Activated T-cell treated with anti-CD3 and anti-CD28 coated beads, Interleukin-2, amount 50 U/mL, for 1 hour (primary cell): ENCODE data around the gene SFI1.
A peak's percentile ranks its signal among the peaks of the same experiment; 100 is the strongest.
"Not testable (repeated sequence)": the region's sequence is repeated elsewhere in the genome, so short reads cannot be mapped to it uniquely, and the experiment has no call there.

Experiments
- DNase-seq: peaks from one replicate; pipeline ENCODE4 v3.0.0-alpha.2; 2020

The SFI1 gene

DNA sequence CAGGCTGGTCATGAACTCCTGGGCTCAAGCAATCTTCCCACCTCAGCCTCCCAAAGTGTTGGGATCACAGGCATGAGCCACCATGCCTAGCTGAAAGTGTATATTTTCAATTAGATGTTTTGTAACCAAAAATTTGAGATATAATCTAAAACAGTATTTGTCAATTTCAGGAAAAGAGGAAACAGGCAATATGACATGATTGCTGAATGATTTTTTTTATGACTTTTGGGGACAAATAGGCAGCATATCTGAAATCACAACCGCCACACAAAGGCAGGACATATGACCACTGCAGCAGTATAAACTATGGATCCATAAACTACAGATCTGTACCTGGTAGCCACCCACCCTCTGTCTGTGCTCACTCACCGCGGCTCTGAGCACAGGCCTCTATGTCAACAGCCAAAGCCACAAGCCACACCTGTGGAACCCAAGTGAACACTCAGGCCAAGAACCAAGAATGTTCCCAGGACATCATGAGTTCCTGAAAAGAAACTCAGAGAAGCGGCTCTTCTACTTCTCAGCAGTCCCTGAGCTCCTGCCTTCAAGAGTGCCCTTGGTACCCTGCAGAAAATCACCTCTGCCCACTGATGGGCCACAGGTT, 143.2 kb downstream of the SFI1 start:
- DNase-seq, result no peak

DNA sequence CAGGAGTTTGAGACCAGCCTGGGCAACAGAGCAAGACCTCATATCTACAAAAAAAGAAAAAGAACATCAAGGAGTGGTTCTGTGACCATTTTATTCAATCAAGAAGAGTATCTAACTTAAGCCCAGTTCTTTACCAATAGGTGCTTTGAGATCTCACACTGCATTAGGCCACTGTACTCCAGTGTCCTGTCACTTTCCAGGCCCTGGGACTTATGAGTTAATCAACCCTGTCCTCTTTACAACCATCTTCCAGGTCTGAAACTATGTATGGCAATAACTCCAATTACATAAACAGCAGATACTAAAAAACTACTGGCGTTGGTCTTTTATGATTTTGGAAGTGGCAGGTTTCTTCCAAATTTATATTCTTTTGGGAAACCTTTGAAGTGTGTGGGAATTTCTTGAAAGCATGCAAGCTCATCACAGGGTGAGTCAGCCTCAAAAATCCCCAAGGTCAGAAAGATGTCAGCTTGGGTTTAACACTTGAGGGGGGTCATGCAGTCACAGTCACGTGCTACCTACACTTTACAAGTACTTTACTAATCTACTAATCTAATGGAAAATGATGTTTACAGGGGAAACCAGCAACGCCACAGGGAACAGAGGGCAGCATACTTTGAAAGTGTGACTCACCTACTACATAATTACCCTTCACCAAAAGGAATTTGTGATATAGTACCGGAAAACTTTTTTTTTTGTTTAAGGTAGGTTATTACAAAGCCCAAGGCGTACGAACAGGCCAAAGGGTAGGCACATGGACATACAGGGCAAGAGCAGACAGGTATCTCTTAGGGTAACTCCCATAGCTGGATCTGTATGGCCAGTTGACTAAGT, 150.1 kb downstream of the SFI1 start:
- no peak for DNase-seq

DNA sequence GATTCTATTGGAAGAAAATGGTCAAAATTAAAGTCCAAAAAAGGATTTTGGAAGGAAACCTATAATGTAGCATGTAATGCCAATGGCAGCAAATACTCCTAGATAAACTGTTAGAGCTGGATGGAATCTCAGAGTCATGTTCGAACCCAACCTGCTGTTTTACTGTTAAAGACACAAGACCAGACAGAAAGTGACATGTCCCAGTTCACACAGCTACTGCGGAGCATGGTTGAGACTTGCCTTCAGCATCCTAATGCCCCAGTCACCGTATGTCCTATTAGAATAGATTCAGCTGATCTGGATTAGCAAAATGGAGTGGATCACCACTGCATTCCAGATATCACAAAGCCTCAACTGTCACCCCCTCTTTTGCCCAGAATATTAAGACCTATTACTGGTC, 150.7 kb downstream of the SFI1 start:
- DNase-seq, result no peak

DNA sequence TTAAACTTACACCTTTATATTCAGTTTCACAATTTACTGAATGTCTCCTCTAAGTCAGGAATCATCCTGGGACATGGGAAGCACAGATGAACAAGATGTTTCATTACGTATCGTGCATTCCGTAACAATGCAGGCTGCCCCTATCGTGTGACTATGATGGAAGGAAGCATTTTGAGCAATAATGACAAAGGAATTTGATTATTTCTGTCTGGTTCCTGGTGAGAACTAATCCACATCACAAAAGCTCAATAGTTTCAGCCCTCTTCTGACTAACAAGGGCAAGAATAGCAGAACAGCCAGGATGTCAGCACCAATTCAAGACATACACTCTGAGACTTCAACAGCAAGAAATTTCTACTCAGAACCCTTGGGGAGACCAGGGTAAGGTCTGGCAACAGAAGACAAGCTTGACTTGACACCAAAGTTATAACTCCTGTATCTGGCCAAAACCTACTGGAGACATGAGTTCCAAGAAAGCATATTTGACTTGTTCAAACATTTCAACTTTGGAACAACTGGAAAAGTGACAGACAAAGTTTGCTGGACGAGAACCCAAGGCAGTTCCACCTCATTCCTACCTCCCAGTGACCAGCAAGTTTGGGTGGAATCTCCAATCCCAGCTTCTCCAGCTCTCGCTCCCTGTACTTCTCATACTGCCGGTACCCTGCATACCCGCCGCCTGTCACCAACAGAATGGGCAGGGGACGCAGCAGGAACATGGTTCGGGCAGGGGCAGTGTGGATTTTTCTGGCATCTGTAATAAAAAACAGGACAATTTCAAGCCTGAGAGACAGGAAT, 151.4 kb downstream of the SFI1 start:
- no peak for DNase-seq

DNA sequence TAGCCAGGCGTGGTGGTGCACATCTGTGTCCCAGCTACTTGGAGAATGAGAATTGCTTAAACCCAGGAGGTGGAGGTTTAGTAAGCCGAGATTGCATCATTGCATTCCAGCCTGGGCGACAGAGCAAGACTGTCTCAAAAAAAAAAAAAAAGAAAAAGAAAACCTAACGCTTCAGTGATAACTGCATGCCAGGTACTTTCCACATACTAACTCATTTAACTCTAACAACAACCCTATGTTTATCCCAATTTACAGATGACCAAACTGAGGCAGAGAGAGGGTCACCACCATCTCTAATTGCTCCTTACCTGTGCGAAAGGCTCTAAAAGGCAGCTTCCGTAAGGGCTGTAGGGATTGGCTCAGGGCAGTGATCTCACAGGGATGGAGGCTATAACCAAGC, 154.1 kb downstream of the SFI1 start:
- no peak for DNase-seq

DNA sequence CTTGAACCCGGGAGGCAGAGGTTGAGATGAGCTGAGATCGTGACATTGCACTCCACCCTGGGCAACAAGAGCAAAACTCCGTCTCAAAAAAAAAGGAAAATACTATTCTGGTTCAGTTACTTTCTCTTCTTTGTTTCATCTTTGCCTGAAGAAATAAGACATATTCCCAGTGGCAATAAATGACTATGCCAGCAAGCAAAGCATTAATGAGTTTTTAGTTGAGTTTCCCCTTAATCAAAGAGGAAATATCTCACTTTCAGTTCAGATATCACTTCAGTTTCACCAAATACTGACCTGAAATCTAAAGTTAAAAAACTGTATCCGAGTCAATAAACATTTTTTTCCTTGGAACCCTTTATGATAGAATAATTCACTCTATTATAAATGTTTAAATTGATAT, 155.3 kb downstream of the SFI1 start:
- no peak for DNase-seq

DNA sequence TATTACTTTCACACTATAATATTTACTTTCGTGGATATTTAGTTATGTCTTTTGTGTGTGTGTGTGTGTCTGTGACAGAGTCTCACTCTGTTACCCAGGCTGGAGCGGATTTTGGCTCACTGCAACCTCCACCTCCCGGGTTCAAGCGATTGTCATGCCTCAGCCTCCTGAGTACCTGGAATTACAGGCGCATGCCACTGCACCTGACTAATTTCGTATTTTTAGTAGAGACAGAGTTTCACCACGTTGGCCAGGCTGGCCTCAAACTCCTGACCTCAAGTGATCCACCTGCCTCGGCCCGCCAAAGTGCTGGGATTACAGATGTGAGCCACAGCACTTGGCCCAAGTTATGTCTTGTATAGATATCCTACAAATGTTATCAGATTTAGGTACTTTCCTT, 155.8 kb downstream of the SFI1 start:
- no peak for DNase-seq

DNA sequence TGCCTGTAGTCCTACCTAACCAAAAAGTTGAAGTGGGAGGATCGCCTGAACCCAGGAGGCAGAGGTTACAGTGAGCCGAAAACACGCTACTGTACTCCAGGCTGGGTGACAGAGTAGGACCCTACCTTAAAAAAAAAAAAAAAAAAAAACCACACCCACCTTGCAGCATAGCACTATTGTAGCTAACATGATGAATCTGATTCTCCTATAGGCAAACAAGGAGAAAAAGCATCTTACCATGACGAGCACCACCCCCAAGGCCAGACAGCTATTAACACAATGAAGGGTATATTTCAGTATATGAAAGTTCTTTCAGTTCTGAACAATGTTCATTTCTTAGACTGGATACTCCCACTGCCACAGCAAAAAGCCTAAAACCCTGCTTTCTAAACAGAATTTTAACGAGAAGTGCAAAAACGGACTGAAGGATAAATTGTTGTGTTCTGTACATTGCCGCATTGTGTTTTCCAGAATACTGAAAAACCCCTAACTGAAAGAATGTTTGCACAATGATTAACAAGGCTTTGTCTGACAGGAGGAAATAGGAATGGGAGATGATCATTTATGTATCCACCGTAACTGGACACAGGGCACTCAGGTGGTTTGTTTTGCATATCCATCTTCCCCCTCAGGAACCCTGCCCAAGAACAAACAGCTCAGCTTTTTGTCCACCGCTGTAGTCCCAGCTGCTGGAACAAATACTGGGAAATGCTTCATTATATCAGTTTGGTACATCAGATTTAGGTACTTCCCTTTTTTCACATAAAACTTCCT, 156.8 kb downstream of the SFI1 start:
- no peak for DNase-seq

DNA sequence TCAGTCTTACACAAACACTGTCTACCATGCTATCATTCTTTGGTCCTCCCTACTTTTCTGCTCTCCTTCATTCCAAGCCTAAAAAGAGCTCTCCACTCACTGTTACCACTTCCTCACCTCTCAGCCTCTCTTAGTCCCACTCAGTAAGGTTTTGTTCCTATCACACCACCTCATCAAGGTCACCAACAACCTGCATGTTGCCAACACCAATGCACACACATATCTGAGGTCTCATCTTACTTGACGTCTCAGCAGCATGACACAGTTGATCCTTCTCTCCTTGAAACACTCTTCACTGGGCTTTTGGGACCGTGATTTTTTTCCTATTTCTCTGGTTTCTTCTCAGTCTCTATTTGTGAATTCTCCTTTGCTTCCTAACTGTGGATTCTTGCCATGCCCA, 157.6 kb downstream of the SFI1 start:
- no peak for DNase-seq

DNA sequence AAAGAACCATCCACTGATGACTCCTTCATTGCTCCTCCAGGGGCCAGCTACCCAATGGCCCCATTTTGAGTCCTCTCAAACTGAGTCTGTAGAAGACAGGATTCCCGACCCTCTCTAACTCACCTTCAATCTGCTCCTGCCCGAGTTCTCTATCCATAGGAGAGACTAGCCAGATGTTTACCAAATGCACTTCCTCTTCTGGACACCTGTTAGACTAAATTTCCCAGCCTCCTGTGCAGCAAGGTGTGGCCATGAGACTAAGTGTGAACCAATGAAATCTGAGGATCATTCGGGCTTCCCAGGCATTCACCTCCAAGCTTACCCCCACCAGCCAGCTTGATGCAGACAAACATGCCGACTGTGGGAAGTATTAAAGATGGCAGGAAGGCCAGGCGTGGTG, 158.1 kb downstream of the SFI1 start:
- no peak for DNase-seq

DNA sequence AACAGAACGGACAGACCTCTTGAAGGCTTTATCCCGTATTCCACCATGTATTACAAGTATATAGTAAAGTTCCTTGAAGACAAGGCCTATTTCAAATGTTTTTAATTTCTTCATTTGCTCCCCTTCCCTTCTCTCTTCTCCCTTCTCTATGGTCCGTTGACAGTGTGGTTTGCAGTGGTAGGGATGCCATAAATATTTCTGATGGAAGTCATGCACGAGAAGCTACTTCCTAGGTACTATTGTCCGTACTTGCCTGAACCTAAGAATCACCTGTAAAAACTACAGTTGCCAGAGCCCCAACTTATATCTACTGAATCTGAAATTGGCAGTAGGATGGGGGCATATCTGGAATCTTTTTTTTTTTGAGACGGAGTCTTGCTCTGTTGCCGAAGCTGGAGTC, 162.9 kb downstream of the SFI1 start:
- no peak for DNase-seq

DNA sequence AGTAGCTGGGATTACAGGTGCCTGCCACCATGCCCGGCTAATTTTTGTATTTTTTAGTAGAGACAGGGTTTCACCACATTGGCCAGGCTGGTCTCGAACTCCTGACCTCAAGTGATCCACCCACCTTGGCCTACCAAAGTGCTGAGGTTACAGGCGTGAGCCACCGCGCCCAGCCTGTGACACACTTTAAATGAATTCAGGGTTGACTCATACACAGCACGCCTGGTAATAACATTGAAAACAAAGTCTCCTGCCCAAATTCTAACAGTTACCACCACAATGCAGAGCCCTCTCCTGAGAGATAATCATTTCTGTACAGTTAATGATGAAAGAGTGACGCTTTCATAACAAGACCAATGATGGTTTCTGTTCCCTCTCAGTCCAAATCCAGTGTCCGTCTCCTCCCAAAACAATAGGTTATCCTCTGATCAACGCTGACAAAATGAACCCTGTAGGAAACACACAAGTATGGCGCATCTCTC, 164.6 kb downstream of the SFI1 start:
- not testable (repeated sequence) for DNase-seq

DNA sequence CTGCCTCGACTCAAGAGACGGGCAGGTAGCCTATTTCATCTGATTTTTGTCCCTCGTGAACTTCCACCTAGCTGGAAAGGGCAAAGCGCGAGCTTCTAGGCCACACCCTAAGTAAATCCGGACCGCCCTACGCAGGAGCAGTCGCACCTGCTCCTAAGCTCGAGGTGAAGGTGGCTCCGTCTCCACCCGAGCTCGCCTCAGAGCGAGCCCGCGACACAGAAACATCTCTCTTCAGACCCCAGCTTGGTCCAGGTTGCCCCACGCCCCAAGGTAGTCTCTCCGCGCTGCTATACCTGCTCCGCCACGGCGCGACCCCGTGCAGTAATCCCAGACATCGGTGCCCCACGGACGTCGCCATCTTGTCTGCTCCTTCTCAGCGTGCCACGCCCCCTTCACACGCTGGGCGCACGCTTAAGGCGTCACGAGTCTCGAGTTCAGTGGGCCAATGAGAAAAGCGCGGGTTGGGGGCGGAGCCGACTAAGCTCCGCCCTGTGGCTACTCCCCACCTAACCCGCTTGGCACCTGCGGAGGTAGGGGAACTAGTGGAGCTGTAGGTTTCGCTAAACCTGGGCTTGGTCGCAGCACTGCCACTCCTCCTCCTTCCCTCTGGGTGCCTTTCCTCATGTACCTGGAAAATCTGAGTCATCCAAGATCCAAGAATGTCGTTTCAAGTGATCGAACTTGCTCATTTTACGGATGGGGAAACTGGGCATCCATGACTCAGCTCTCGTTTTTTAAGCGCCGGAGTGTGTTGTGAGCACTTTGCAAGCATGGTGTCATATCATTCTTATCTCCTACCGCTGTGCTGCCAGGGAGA, 165.7 kb downstream of the SFI1 start, which contains the start of gene PISD:
Gene PISD, minus strand, starts transcription at position 365 of the 817 bp plus-strand sequence. Its CDS starts 7 bp downstream, at position 358.
- peak; percentile 98 for DNase-seq

DNA sequence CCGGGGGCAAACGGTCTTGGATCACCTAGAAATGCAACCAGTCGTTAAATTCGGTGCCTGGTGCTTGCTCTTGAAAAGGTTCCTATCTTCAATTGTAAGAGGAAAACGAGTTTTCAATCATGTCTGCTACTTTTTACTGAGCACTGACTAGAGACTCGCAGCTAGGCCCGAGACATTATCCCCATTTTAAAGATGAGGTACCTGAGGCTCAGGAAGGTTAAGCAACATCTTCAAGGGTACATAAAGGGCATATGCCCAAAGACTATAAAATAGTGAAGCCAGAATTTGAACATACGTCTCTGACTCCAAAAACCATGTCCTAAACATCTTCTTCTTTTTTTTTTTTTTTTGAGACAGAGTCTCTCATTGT, 166.3 kb downstream of the SFI1 start:
- DNase-seq, result no peak
